Measurements from ENCODE around the gene LLPH.

Gene LLPH

DNA sequence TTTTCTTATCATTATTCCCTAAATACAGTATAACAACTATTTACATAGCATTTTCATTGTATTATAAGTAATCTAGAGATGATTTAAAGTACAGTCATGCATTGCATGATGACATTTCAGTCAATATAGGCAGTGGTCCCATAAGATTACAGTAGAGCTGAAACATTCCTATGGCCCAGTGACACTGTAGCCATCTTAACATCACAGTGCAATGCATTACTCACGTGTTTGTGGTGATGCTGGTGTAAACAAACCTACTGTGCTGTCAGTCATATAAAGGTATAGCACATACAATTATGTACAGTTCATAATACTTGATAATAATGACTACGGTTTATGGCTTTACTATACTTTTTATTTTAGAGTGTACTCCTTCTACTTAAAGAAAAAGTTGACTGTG is 13.3 kb downstream of the LLPH start:
- H3K9ac ChIP-seq (ENCODE audit: low read length), result no peak overlapping the region
- no peaks in the 10 kb centered on the region for H3K36me3 ChIP-seq (ENCODE audit: insufficient read depth, low read length)
- H3K4me3 ChIP-seq (ENCODE audit: low read depth in 1 of 2, low read length in 2 of 2), result no peak overlapping the region
- H3K27ac ChIP-seq (ENCODE audit: low read depth, low read length), result no peak overlapping the region
- no peaks in the 10 kb centered on the region for H3K4me1 ChIP-seq (ENCODE audit: insufficient read depth, low read length)
- no peaks in the 10 kb centered on the region for H3K9me3 ChIP-seq (ENCODE audit: low read length)
- no peaks in the 10 kb centered on the region for H3K27me3 ChIP-seq (ENCODE audit: control insufficient read depth in 1 of 2, insufficient read depth in 2 of 2, low read length in 2 of 2)

- Histone ChIP-seq H3K9ac (ENCODE audit: low read length) (no peak overlapping the region), H3K9me3 (ENCODE audit: low read length) (no peaks in the 10 kb centered on the region), H3K36me3 (ENCODE audit: insufficient read depth, low read length) (no peaks in the 10 kb centered on the region), H3K27me3 (ENCODE audit: control insufficient read depth in 1 of 2, insufficient read depth in 2 of 2, low read length in 2 of 2) (no peaks in the 10 kb centered on the region), H3K27ac (ENCODE audit: low read depth, low read length) (no peak overlapping the region), H3K4me1 (ENCODE audit: insufficient read depth, low read length) (no peaks in the 10 kb centered on the region), H3K4me3 (ENCODE audit: low read depth in 1 of 2, low read length in 2 of 2) (no peak overlapping the region)
These were observed 15.4 kb downstream of the LLPH start for GRCh38 chr12:66115071-66115600.

- H3K4me3 ChIP-seq (ENCODE audit: low read depth in 1 of 2, low read length in 2 of 2), result no peak overlapping the region
- no peaks in the 10 kb centered on the region for H3K4me1 ChIP-seq (ENCODE audit: insufficient read depth, low read length)
- H3K27me3 ChIP-seq (ENCODE audit: control insufficient read depth in 1 of 2, insufficient read depth in 2 of 2, low read length in 2 of 2), result no peaks in the 10 kb centered on the region
- no peak overlapping the region for H3K27ac ChIP-seq (ENCODE audit: low read depth, low read length)
- no peak overlapping the region for H3K9ac ChIP-seq (ENCODE audit: low read length)
- H3K36me3 ChIP-seq (ENCODE audit: insufficient read depth, low read length), result no peaks in the 10 kb centered on the region
- no peaks in the 10 kb centered on the region for H3K9me3 ChIP-seq (ENCODE audit: low read length)
These were observed 17.1 kb downstream of the LLPH start for GRCh38 chr12:66113471-66113870.

- Histone ChIP-seq H3K4me3 (ENCODE audit: low read depth in 1 of 2, low read length in 2 of 2) (no peak overlapping the region), H3K9me3 (ENCODE audit: low read length) (no peaks in the 10 kb centered on the region), H3K9ac (ENCODE audit: low read length) (no peak overlapping the region), H3K27me3 (ENCODE audit: control insufficient read depth in 1 of 2, insufficient read depth in 2 of 2, low read length in 2 of 2) (no peaks in the 10 kb centered on the region), H3K36me3 (ENCODE audit: insufficient read depth, low read length) (no peaks in the 10 kb centered on the region), H3K4me1 (ENCODE audit: insufficient read depth, low read length) (no peaks in the 10 kb centered on the region), H3K27ac (ENCODE audit: low read depth, low read length) (no peak overlapping the region)
These were observed 18.9 kb downstream of the LLPH start for GRCh38 chr12:66111605-66112004.

DNA sequence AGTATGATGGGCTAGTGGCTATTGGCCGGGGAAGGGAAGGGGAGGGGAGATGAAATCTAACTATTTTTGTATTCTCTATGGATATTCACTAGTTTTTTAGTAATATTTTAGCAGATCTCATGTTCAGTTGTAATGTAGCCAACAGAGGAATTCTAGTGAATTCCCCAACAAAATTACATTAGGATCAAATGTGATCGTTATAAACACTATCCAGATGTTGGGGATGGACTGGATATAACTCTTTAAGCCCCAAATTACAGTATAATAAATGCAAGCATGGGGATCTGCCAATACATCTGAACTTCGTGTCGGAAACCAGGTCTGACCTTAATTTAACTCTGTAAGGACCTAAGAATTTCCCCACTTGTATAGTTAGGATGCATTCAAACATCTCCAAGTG is 21.5 kb downstream of the LLPH start:
- Histone ChIP-seq H3K9ac (ENCODE audit: low read length) (no peak overlapping the region), H3K9me3 (ENCODE audit: low read length) (no peaks in the 10 kb centered on the region), H3K36me3 (ENCODE audit: insufficient read depth, low read length) (no peaks in the 10 kb centered on the region), H3K27me3 (ENCODE audit: control insufficient read depth in 1 of 2, insufficient read depth in 2 of 2, low read length in 2 of 2) (no peaks in the 10 kb centered on the region), H3K27ac (ENCODE audit: low read depth, low read length) (no peak overlapping the region), H3K4me1 (ENCODE audit: insufficient read depth, low read length) (no peaks in the 10 kb centered on the region), H3K4me3 (ENCODE audit: low read depth in 1 of 2, low read length in 2 of 2) (no peak overlapping the region)

DNA sequence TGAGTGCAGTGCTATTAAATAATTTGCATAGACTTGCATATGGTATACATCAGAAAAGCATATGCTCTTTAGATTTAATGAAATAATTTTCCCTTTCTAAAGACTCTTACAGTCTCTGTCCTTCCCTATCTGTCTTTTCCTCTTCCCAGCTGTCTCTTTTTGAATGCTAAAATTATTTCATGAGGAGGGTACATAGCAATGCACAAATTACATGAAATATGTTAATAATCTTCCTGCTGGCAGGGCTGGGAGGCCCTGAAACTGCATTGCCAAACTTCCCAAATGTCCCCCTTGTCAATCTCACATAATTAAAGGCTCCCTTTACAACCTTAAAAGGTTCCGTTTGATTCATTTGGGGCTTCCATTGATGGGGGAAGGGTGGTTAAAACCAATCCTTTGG is 22.2 kb downstream of the LLPH start:
- no peaks in the 10 kb centered on the region for H3K27me3 ChIP-seq (ENCODE audit: control insufficient read depth in 1 of 2, insufficient read depth in 2 of 2, low read length in 2 of 2)
- no peak overlapping the region for H3K27ac ChIP-seq (ENCODE audit: low read depth, low read length)
- H3K4me3 ChIP-seq (ENCODE audit: low read depth in 1 of 2, low read length in 2 of 2), result no peak overlapping the region
- no peaks in the 10 kb centered on the region for H3K9me3 ChIP-seq (ENCODE audit: low read length)
- no peak overlapping the region for H3K9ac ChIP-seq (ENCODE audit: low read length)
- H3K36me3 ChIP-seq (ENCODE audit: insufficient read depth, low read length), result no peaks in the 10 kb centered on the region
- no peaks in the 10 kb centered on the region for H3K4me1 ChIP-seq (ENCODE audit: insufficient read depth, low read length)

- Histone ChIP-seq H3K36me3 (ENCODE audit: insufficient read depth, low read length) (no peaks in the 10 kb centered on the region), H3K4me3 (ENCODE audit: low read depth in 1 of 2, low read length in 2 of 2) (no peak overlapping the region), H3K4me1 (ENCODE audit: insufficient read depth, low read length) (no peaks in the 10 kb centered on the region), H3K9me3 (ENCODE audit: low read length) (no peaks in the 10 kb centered on the region), H3K27me3 (ENCODE audit: control insufficient read depth in 1 of 2, insufficient read depth in 2 of 2, low read length in 2 of 2) (no peaks in the 10 kb centered on the region), H3K27ac (ENCODE audit: low read depth, low read length) (no peak overlapping the region), H3K9ac (ENCODE audit: low read length) (no peak overlapping the region)
These were observed 23.1 kb downstream of the LLPH start for GRCh38 chr12:66107451-66107915.

- Histone ChIP-seq H3K27ac (ENCODE audit: low read depth, low read length) (no peak overlapping the region), H3K4me1 (ENCODE audit: insufficient read depth, low read length) (no peaks in the 10 kb centered on the region), H3K9ac (ENCODE audit: low read length) (no peak overlapping the region), H3K27me3 (ENCODE audit: control insufficient read depth in 1 of 2, insufficient read depth in 2 of 2, low read length in 2 of 2) (no peaks in the 10 kb centered on the region), H3K36me3 (ENCODE audit: insufficient read depth, low read length) (no peaks in the 10 kb centered on the region), H3K9me3 (ENCODE audit: low read length) (no peaks in the 10 kb centered on the region), H3K4me3 (ENCODE audit: low read depth in 1 of 2, low read length in 2 of 2) (no peak overlapping the region)
These were observed 27.3 kb downstream of the LLPH start for GRCh38 chr12:66103016-66103913.

GRCh38 chr12:66092559-66093269 is 37.8 kb downstream of the LLPH start:
- Histone ChIP-seq H3K27me3 (ENCODE audit: control insufficient read depth in 1 of 2, insufficient read depth in 2 of 2, low read length in 2 of 2) (no peaks in the 10 kb centered on the region), H3K4me3 (ENCODE audit: low read depth in 1 of 2, low read length in 2 of 2) (no peak overlapping the region), H3K36me3 (ENCODE audit: insufficient read depth, low read length) (no peaks in the 10 kb centered on the region), H3K4me1 (ENCODE audit: insufficient read depth, low read length) (no peaks in the 10 kb centered on the region), H3K27ac (ENCODE audit: low read depth, low read length) (no peak overlapping the region), H3K9ac (ENCODE audit: low read length) (no peak overlapping the region), H3K9me3 (ENCODE audit: low read length) (no peaks in the 10 kb centered on the region)

DNA sequence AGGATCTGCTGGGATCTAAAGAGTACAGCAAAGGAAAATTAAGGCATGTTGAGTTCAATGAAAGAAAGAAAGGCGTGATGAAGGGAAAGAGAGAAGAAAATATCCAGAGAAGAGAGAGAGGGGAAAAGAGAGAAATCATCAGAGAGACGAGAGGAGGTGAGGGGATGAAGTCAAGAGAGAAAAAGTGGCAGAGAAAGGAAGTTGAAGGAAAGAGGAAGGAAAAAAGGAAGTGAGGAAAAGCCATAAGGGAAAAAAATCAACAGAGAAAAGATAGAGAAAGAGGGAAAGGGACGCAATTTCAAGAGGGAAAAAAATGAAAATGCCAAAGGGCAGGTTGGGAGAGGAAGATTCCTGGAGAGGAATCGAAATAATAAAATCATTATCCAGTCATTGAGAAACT is 40.4 kb downstream of the LLPH start:
- Histone ChIP-seq H3K36me3 (ENCODE audit: insufficient read depth, low read length) (no peaks in the 10 kb centered on the region), H3K9me3 (ENCODE audit: low read length) (no peaks in the 10 kb centered on the region), H3K9ac (ENCODE audit: low read length) (no peak overlapping the region), H3K27me3 (ENCODE audit: control insufficient read depth in 1 of 2, insufficient read depth in 2 of 2, low read length in 2 of 2) (no peaks in the 10 kb centered on the region), H3K4me1 (ENCODE audit: insufficient read depth, low read length) (no peaks in the 10 kb centered on the region), H3K4me3 (ENCODE audit: low read depth in 1 of 2, low read length in 2 of 2) (no peak overlapping the region), H3K27ac (ENCODE audit: low read depth, low read length) (no peak overlapping the region)

DNA sequence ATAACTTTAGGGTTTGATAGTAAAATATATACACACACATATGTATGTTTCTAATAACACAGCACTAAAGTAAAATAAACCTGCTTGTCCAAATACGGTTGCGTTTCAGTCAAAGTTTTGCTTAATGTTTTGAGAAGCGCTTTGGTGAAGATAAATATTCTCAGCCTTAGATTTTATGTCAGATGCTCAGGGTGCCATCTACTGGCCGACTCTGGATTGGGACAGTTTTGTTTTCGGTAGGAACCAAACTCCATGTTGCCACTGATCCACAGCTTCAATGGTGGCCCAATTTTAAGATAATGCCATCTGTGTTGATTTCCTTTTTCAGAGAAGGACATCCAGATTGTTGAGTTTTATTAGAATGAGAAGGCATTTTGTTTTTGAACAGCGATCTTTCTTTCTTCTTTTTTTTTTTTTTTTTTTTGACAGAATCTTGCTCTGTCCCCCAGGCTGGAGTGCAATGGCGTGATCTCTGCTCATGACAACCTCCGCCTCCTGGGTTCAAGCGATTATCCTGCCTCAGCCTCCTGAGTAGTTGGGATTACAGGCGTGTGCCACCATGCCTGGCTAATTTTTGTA is 43.1 kb downstream of the LLPH start:
- H3K4me3 ChIP-seq (ENCODE audit: low read depth in 1 of 2, low read length in 2 of 2), result no peak overlapping the region
- H3K9me3 ChIP-seq (ENCODE audit: low read length), result no peaks in the 10 kb centered on the region
- H3K27ac ChIP-seq (ENCODE audit: low read depth, low read length), result no peak overlapping the region
- H3K27me3 ChIP-seq (ENCODE audit: control insufficient read depth in 1 of 2, insufficient read depth in 2 of 2, low read length in 2 of 2), result no peaks in the 10 kb centered on the region
- H3K4me1 ChIP-seq (ENCODE audit: insufficient read depth, low read length), result no peaks in the 10 kb centered on the region
- H3K36me3 ChIP-seq (ENCODE audit: insufficient read depth, low read length), result no peaks in the 10 kb centered on the region
- H3K9ac ChIP-seq (ENCODE audit: low read length), result no peak overlapping the region

Data from muscle layer of colon (tissue), 2 donors.